Lung (tissue), 12 donors: ENCODE data around the gene TPRKB. TPM values are rescaled to one million over a fixed set of nuclear protein-coding genes. Genes with fewer than 3 reads are reported as not detected.
A peak's percentile ranks its signal among the peaks of the same experiment; 100 is the strongest.
"Not testable (repeated sequence)": the region's sequence is repeated elsewhere in the genome, so short reads cannot be mapped to it uniquely, and the experiment has no call there.

ENCODE experiments used
- ATAC-seq: fragments of 200-7000 bp; cut with Tn5 transposase; one replicate; pipeline ENCODE4 v1.9.1; 2020; ENCODE audit warnings: moderate number of reproducible peaks; ENCODE audit not compliant: insufficient read depth, low FRiP score
- DNase-seq, 3 donors: peaks; one replicate each; pipeline ENCODE4 v3.0.0-alpha.2; 2013 to 2017
- H3K27ac ChIP-seq, 2 donors: one replicate each; pipeline ENCODE4 v1.5.1; 2013; ENCODE audit warnings: mild to moderate bottlenecking in 2 of 2, moderate library complexity in 2 of 2, control low read depth in 1 of 2, inconsistent platforms in 1 of 2, low read depth in 1 of 2, low read length in 1 of 2
- H3K27me3 ChIP-seq, 3 donors: one replicate each; pipeline ENCODE4 v1.5.1; 2013; ENCODE audit warnings: low read length in 2 of 3; ENCODE audit not compliant: control insufficient read depth in 3 of 3, insufficient read depth in 3 of 3
- H3K36me3 ChIP-seq, 4 donors: one replicate each; pipeline ENCODE4 v1.5.1; 2013; ENCODE audit warnings: low read length in 4 of 4, mild to moderate bottlenecking in 1 of 4, moderate library complexity in 1 of 4; ENCODE audit not compliant: control insufficient read depth in 4 of 4, insufficient read depth in 4 of 4
- H3K4me1 ChIP-seq, 5 donors: one replicate each; pipeline ENCODE4 v1.5.1; 2013; ENCODE audit warnings: low read length in 5 of 5, mild to moderate bottlenecking in 2 of 5, moderate library complexity in 1 of 5; ENCODE audit not compliant: control insufficient read depth in 5 of 5, insufficient read depth in 5 of 5
- H3K4me3 ChIP-seq: one replicate; pipeline ENCODE4 v1.5.1; 2013; ENCODE audit warnings: mild to moderate bottlenecking, control low read depth, moderate library complexity
- H3K9ac ChIP-seq, 2 donors: one replicate each; pipeline ENCODE4 v1.5.1; 2013; ENCODE audit warnings: low read length in 2 of 2, control low read depth in 1 of 2; ENCODE audit not compliant: insufficient read depth in 1 of 2
- H3K9me3 ChIP-seq, 4 donors: one replicate each; pipeline ENCODE4 v1.5.1; 2013; ENCODE audit warnings: low read length in 3 of 4, mild to moderate bottlenecking in 1 of 4, moderate library complexity in 1 of 4; ENCODE audit not compliant: control insufficient read depth in 4 of 4, insufficient read depth in 3 of 4
- CTCF ChIP-seq: IDR thresholded peaks from 2 replicates; pipeline ENCODE4 v1.5.1; 2012; ENCODE audit warnings: mild to moderate bottlenecking; ENCODE audit errors: control extremely low read depth, extremely low read depth
- WGBS, 2 donors: extraction: QIAGEN DNeasy Blood & Tissue Kit; methylation state at CpG; one replicate each; pipeline ENCODE4 v1.1.7; 2013; 5-methylcytosine and 5-hydroxymethylcytosine counted together
- polyA plus RNA-seq, 2 donors: library from polyadenylated mRNA; stranded (reverse); fragments of 200-250 nt; gene quantifications; one replicate each; pipeline ENCODE4 v1.2.1, GENCODE V29; 2013
- total RNA-seq, 2 donors: library from RNA; depleted of rRNA in 1 of 2; stranded (reverse); fragments of >200 nt in 1 of 2; gene quantifications; one replicate each; pipeline ENCODE4 v1.2.1, GENCODE V29; 2014 to 2021
- donor health status: control.
- donor health status: control.
- donor health status: Bipolar disorder and iron deficiency.
- donor health status: healthy.
- donor health status: DM: yes; HTN: yes; CAD: no.

TPRKB gene
- total and polyA plus RNA-seq, 4 donors = 15.1 to 54.2 (median 25.6) TPM

- H3K36me3 ChIP-seq, DNase-seq, H3K9ac ChIP-seq, H3K27me3 ChIP-seq, H3K4me3 ChIP-seq, H3K9me3 ChIP-seq, H3K4me1 ChIP-seq, H3K27ac ChIP-seq, ATAC-seq: not testable (repeated sequence)
- WGBS, 2 donors = 93 to 99% methylated on average over 5 of the region's 5 CpGs
These were observed 48.7 kb downstream of the TPRKB start for GRCh38 chr2:73688494-73688893.

- WGBS, 2 donors = 83 to 87% methylated on average over 4 of the region's 4 CpGs
- DNase-seq (no peak), ATAC-seq (no peak)
- H3K36me3 ChIP-seq = no peaks in the 10 kb centered on the region
- H3K27ac ChIP-seq = no peak overlapping the region
- no peak for TF ChIP-seq CTCF
- no peaks in the 10 kb centered on the region for H3K27me3 ChIP-seq
- H3K4me3 ChIP-seq = no peak overlapping the region
- H3K4me1 ChIP-seq = no peaks in the 10 kb centered on the region
- H3K9me3 ChIP-seq = no peaks in the 10 kb centered on the region
- no peak overlapping the region for H3K9ac ChIP-seq
These were observed 51.2 kb downstream of the TPRKB start for GRCh38 chr2:73685764-73686438.

DNA sequence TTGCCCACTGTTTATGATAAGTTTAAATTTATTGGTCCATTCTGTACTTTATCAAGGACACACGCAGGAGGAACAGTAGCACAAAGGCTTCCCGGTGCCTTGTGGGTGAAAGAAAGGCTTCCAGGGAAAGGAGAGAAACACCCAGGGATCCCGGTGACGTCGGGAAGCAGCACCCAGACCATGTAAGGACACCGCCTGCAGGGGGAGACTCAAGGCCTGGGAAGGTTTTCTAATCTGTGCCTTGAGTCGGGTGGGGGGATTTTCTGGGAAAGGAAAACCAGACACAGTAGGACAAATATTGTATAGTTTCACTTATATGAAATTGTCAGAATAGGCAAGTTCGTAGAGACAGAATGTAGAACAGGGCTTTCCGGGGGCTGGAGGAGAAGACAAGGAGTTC lies 52.2 kb downstream of the TPRKB start:
- not testable (repeated sequence) for H3K9me3 ChIP-seq, H3K4me1 ChIP-seq, H3K9ac ChIP-seq, DNase-seq, H3K27ac ChIP-seq, H3K27me3 ChIP-seq, H3K36me3 ChIP-seq, H3K4me3 ChIP-seq, ATAC-seq
- 59 to 83% methylated on average over 6 to 9 of the region's 9 CpGs for WGBS, 2 donors

- not testable (repeated sequence) for H3K4me3 ChIP-seq, H3K27ac ChIP-seq, H3K4me1 ChIP-seq, H3K9me3 ChIP-seq, H3K9ac ChIP-seq, DNase-seq, ATAC-seq, H3K36me3 ChIP-seq, H3K27me3 ChIP-seq
- WGBS, 2 donors = 68 to 75% methylated on average over 1 of the region's 1 CpG
These were observed 52.8 kb downstream of the TPRKB start for GRCh38 chr2:73684325-73684724.

- not testable (repeated sequence) for H3K27ac ChIP-seq, ATAC-seq, H3K27me3 ChIP-seq, H3K9me3 ChIP-seq, H3K4me1 ChIP-seq, H3K4me3 ChIP-seq, H3K9ac ChIP-seq, H3K36me3 ChIP-seq
- peak in 2 of 3 donors; percentile 52 to 58 for DNase-seq
- WGBS, 2 donors = 27 to 33% methylated on average over 5 of the region's 5 CpGs
- TF ChIP-seq CTCF = peak; percentile 10
These were observed 57.1 kb downstream of the TPRKB start for GRCh38 chr2:73679951-73680571.
